HG02938 (cell line): ENCODE results near the gene SULT2B1.

Experiments used
- ATAC-seq: cut with Tn5 transposase; IDR thresholded peaks from one replicate; pipeline ENCODE4 v1.9.1; 2021; ENCODE audit warnings: mild to moderate bottlenecking, moderate library complexity; ENCODE audit not compliant: unreplicated experiment

Gene SULT2B1

GRCh38 chr19:48633148-48634035, 81.4 kb downstream of the SULT2B1 start:
- no peak for ATAC-seq

- ATAC-seq: no peak
These were observed 82.0 kb downstream of the SULT2B1 start for GRCh38 chr19:48634036-48634342.

- ATAC-seq: no peak
These were observed 82.7 kb downstream of the SULT2B1 start for GRCh38 chr19:48634424-48635262.

GRCh38 chr19:48635263-48635965, 83.4 kb downstream of the SULT2B1 start:
- ATAC-seq: no peak

GRCh38 chr19:48635966-48636858, 84.2 kb downstream of the SULT2B1 start:
- no peak for ATAC-seq

DNA sequence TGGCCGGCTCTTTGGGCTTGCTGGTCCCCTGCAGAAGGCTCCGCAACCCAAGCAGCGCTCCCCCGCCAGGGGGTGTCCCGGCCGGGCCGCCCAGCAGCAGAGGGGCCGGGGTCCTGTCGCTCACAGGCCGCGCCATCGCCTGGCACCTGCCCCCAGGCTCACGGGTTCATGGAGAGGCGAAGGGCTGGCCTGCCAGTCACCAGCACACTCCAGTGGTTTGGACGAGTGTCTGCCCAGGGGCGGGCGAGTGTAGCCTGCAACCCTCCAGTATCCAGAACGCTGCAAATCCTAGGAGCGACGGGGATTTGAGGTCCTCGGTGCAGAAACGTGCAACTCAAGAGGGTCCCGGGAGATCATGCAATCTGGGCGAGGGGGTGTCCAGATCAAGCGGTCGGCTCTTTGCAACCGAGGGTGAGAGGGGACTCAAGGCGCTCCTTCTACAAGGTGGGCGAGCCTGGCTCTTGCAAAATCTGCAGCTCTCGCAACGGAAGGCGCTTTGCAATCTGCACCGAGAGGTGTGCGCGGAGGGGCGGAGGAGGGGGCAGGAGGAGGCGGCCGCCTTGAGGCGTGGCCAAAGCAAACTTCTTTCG, 85.0 kb downstream of the SULT2B1 start, which contains the start of gene DBP:
DBP (minus strand) TSS at position 521 of the 590 bp plus-strand sequence; CDS start at position 136, 385 bp downstream.
- no peak for ATAC-seq

GRCh38 chr19:48637449-48637947, 85.5 kb downstream of the SULT2B1 start:
- peak; percentile 70 for ATAC-seq

DNA sequence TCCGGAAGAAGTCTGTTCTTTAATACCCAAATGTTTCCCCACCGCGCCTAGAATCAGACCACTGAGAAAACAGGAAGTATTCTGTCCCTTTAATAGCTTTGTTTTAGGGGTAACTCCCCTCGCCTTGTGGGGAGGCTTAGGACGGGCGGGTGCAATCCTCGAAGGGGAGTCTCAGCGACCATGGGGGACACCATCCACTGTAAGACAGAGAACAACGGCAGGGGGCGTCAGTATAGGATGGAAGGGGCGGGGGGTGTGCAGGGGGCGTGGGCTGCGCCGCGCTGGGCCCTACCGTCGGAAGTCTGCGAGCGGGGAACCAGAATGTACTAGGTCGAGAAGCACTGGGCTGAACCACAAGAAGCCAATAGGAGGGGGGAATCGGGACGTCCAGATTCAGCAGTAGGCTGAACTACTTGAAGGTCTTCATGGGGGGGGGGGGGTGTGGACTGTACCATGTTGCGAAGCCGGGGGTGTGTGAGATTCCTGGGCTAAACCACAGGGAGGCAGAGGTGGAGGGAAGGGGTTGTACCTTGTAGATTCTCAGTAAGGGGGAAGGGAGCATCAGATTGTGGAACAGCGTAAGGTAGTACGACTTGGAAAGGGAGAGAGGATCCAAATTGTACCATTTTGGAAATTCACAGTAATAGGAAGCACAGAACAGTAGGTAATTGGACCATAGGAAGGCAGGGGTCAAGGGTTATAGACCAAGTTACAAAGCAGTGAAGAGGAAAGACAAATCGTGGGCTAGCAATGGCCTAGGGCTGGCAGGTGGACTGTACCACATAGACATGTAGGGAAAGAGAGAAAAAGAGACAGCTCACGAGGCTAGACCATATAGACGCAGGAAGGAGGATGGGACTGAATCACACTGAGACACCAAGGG, 86.2 kb downstream of the SULT2B1 start:
- ATAC-seq: peak; percentile 6

- no peak for ATAC-seq
These were observed 86.9 kb downstream of the SULT2B1 start for GRCh38 chr19:48638831-48639381.

DNA sequence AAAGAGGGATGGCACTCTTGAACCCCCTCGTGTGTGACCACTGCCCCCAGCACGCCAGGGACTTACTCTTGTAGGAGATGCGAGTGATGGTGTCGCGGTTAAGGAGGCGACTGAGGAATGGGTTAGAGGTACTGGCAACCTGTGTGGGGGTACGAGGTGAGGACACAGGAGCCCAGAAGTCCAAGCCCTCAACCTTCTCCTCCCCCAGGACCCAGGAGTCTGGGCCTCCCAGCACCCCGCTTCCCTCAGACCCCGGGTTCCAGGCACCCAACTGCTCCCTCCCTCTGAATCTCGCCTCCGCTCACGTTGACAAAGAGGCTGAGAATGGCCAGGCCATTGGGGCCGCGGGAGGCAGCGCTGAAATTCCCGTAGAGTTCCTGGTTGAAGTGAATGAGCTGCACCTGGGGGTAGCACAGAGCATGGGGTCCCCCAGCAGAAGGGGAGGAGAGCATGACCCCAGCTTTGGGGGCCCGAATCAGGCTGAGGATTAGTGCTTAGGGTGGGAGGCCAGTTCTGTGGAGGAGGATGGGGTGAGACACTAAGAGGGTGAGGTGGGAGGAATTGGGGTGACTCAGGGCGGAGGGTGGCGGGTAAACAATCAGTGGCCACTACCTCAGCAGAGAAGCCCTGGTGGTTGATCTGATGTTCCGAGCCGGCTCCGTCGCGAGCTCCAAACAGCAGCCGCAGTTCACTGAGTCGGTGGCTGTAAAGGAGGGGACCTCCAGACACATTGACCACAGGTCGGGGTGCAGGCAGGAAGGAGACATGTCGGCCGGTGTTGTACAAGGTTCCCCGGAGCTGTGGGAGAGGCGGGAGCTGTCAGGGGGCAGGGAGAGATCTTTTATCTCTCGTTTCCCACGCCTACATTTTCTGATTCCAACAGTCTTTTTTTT, 87.8 kb downstream of the SULT2B1 start:
- no peak for ATAC-seq

GRCh38 chr19:48641850-48642249, 89.9 kb downstream of the SULT2B1 start:
- no peak for ATAC-seq

DNA sequence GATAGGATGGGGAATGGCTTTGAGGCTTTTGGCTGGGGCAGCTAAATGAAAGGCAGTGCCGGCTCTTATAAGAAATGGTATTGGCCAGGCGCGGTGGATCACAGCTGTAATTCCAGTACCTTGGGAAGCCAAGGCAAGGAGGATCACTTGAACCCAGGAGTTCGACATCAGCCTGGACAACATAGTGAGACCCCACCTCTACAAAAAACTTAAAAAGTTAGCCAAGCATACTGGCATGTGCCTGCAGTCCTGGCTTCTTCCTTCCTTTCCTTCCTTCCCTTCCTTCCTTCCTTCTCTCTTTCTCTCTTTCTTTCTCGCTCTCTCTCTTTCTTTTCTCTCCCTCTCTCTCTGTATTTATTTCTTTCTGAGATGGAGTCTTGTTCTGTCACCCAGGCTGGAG, 90.9 kb downstream of the SULT2B1 start:
- ATAC-seq: no peak

- no peak for ATAC-seq
These were observed 92.4 kb downstream of the SULT2B1 start for GRCh38 chr19:48644355-48644754.

GRCh38 chr19:48644839-48645619, 93.1 kb downstream of the SULT2B1 start:
- no peak for ATAC-seq

- no peak for ATAC-seq
These were observed 93.6 kb downstream of the SULT2B1 start for GRCh38 chr19:48645620-48646000.

DNA sequence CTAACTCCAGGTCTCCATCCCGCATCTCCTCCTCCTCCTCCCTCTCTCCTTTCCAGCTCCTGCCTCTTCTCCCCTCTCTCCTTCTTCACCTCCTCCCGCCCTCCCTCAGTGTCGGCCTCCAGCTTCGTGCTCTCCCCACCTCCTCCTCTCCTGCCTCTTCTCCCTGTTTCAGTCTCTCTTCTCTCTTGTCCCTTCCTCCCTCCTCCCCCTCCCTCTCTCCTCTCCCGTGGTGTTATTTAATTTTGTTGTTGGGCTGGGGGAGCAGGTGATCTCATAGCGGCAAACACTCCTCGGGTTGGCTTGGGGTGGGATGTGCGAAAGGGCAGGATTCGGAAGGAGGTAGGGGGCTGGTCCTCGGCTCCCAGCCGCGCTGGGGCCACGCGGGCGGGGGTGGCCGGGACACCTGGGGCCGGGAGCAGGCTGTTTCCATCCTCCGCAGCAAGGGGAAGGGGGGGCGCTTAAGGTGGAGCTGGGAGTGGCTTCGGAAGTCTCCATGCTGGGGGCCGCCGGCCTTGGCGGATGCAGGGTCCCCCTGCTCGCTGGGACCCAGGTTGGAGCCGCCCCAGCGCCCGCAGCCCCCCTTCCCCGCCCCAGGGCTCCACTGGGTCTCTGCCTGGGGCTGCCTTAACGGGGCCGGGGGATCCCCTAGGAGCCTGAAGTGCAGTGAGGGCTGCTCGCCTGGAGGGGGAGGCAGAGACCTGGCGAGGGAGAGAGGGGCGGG, 94.2 kb downstream of the SULT2B1 start, which contains the start of gene CA11:
CA11 (minus strand) TSS at position 187 of the 721 bp plus-strand sequence. CDS start 555 bp downstream, outside the sequence.
- peak; percentile 58 for ATAC-seq
